ENCODE measurements around the gene MYO3B.
"Not testable (repeated sequence)": the region's sequence is repeated elsewhere in the genome, so short reads cannot be mapped to it uniquely, and the experiment has no call there.

MYO3B gene

GRCh38 chr2:170276056-170276455, 98.1 kb downstream of the MYO3B start:
- no peak for TF ChIP-seq CTCF (IDR thresholded peaks at IDR 0.05; ENCODE audit: extremely low read depth, insufficient read depth, missing control alignments)
- in situ Hi-C loops (cut with MboI; ENCODE audit: low pct_unique_long_range_greater_than_20kb, low sequenced_read_pairs, unreplicated experiment): no loop called here
- no peak for DNase-seq (ENCODE audit: low spot score)

DNA sequence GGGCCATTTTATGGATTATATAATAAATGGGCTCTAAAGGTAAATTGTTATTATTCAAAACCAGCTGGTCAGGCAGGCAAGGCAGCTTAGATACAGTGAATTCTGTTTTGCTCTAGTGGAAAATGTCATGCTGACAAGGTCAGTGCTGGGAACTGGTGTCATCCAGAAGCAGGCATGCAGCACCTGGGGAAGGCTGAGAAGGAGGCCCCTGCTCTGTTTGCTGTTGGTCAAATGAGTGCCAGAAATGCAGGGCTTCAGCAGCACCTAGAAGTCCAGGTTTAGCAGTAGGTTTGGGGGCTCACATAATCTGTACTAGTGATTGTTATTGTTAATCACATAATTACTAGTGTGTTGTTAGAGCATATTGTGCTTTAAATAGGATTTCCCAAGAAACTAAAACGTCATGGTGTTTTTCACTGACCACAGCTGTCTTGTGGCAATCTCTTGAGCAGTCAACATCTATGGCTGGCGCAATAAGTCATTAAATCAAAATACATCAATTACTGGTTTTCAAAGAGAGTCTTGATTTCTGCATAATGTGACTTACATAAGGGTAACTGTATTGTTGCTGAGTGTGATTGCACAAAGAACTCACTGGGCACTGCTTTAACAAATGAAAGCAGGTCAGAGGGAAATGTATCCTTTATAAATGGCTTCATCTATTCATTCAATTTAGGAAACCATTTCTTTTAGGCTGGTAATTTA, 99.1 kb downstream of the MYO3B start:
- in situ Hi-C loops (cut with MboI; ENCODE audit: low pct_unique_long_range_greater_than_20kb, low sequenced_read_pairs, unreplicated experiment): no loop called here
- DNase-seq (ENCODE audit: low spot score): no peak

GRCh38 chr2:170277951-170278350, 100.0 kb downstream of the MYO3B start:
- in situ Hi-C loops (cut with MboI; ENCODE audit: low pct_unique_long_range_greater_than_20kb, low sequenced_read_pairs, unreplicated experiment): no loop called here
- no peak for DNase-seq (ENCODE audit: low spot score)
- no peak for TF ChIP-seq CTCF (IDR thresholded peaks at IDR 0.05; ENCODE audit: extremely low read depth, insufficient read depth, missing control alignments)

More for the DNA sequence above, 99.1 kb downstream of the MYO3B start:
- no peak for TF ChIP-seq CTCF (IDR thresholded peaks at IDR 0.05; ENCODE audit: extremely low read depth, insufficient read depth, missing control alignments)

- DNase-seq (ENCODE audit: low spot score); in situ Hi-C loops (cut with MboI; ENCODE audit: low pct_unique_long_range_greater_than_20kb, low sequenced_read_pairs, unreplicated experiment): not testable (repeated sequence)
Measured at GRCh38 chr2:170279615-170280014, 101.7 kb downstream of the MYO3B start.

- TF ChIP-seq CTCF (IDR thresholded peaks at IDR 0.05; ENCODE audit: extremely low read depth, insufficient read depth, missing control alignments): no peak
- DNase-seq (ENCODE audit: low spot score): no peak
- in situ Hi-C loops (cut with MboI; ENCODE audit: low pct_unique_long_range_greater_than_20kb, low sequenced_read_pairs, unreplicated experiment): no loop called here
Measured at GRCh38 chr2:170282851-170283250, 104.9 kb downstream of the MYO3B start.

GRCh38 chr2:170284205-170284604, 106.3 kb downstream of the MYO3B start:
- in situ Hi-C loops (cut with MboI; ENCODE audit: low pct_unique_long_range_greater_than_20kb, low sequenced_read_pairs, unreplicated experiment): no loop called here
- no peak for DNase-seq (ENCODE audit: low spot score)
- no peak for TF ChIP-seq CTCF (IDR thresholded peaks at IDR 0.05; ENCODE audit: extremely low read depth, insufficient read depth, missing control alignments)

DNA sequence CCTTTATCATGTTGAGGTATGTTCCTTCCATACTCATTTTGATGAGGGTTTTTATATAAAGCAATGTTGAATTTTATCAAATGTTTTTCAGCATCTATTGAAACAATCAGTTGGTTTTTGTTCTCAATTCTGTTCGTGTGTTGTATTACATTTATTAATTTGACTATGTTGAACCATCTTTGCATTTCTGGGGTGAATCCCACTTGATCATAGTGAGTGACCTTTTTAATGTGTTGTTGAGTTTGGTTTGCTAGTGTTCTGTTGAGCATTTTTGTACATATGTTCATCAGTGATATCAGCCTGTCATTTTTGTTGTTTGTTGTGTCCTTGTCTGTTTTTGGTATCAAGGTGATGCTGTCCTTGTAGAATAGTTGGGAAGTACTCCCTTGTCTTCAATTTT, 110.9 kb downstream of the MYO3B start:
- in situ Hi-C loops (cut with MboI; ENCODE audit: low pct_unique_long_range_greater_than_20kb, low sequenced_read_pairs, unreplicated experiment): no loop called here

More for the DNA sequence above, 110.9 kb downstream of the MYO3B start:
- no peak for TF ChIP-seq CTCF (IDR thresholded peaks at IDR 0.05; ENCODE audit: extremely low read depth, insufficient read depth, missing control alignments)
- DNase-seq (ENCODE audit: low spot score): no peak
